RPMI8226 (cell line): ENCODE data around the gene SMC1A.

Experiments used
- DNase-seq: peaks from one replicate; pipeline ENCODE4 v3.0.0-alpha.2; 2015

Gene SMC1A

GRCh38 chrX:53333853-53334252 is 88.6 kb downstream of the SMC1A start:
- no peak for DNase-seq

- no peak for DNase-seq
These were observed 90.2 kb downstream of the SMC1A start for GRCh38 chrX:53332204-53332603.

- no peak for DNase-seq
These were observed 92.1 kb downstream of the SMC1A start for GRCh38 chrX:53330331-53330730.

GRCh38 chrX:53324803-53325202 is 97.7 kb downstream of the SMC1A start:
- DNase-seq: no peak
